ENCODE data around the gene KRT76. TPM values are rescaled to one million over a fixed set of nuclear protein-coding genes. Genes with fewer than 3 reads are reported as not detected.

The KRT76 gene
- total RNA-seq, 4 donors from 2014 or later, result not detected

DNA sequence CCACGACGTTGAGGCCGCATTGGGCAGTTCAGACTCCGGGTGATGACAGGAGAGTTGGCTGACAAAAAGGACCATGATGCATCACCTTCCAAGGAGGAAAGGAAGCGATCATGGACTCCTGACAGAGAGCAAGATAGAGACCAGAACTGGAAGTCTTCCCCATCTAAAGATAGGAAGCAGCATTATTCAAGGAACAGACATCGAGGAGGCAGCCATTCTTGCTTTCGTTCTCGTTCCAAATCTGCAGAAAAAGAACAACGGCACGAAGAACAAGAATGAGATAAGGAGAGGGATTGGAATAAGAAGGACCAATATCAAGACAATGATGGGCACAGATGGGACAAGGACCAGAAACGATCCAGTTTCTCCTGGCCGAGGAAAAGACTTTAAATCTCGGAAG, 46.8 kb downstream of the KRT76 start:
- Histone ChIP-seq H3K36me3 (no peaks in the 10 kb centered on the region), H3K27me3 (peaks cover 0 to 8% (median 5%) of the 10 kb centered on the region in 3 donors), H3K4me3 (no peak overlapping the region), H3K27ac (no peak overlapping the region), H3K9me3 (no peaks in the 10 kb centered on the region), H3K4me1 (no peaks in the 10 kb centered on the region)
- no peak for TF ChIP-seq POLR2A (IDR thresholded peaks at IDR 0.05)
- TF ChIP-seq, protein P1, sequence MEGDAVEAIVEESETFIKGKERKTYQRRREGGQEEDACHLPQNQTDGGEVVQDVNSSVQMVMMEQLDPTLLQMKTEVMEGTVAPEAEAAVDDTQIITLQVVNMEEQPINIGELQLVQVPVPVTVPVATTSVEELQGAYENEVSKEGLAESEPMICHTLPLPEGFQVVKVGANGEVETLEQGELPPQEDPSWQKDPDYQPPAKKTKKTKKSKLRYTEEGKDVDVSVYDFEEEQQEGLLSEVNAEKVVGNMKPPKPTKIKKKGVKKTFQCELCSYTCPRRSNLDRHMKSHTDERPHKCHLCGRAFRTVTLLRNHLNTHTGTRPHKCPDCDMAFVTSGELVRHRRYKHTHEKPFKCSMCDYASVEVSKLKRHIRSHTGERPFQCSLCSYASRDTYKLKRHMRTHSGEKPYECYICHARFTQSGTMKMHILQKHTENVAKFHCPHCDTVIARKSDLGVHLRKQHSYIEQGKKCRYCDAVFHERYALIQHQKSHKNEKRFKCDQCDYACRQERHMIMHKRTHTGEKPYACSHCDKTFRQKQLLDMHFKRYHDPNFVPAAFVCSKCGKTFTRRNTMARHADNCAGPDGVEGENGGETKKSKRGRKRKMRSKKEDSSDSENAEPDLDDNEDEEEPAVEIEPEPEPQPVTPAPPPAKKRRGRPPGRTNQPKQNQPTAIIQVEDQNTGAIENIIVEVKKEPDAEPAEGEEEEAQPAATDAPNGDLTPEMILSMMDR (IDR thresholded peaks at IDR 0.05 in 4 of 5, conservative IDR thresholded peaks at IDR 0.05 in 1 of 5), result no peak
- ATAC-seq, result no peak
- in situ Hi-C loops (cut with MboI; ENCODE audit: low sequenced_read_pairs in 4 of 4) (no loop called here), intact Hi-C loops (cut with DNase I; ENCODE audit: low total_unique reads) (no loop called here)
- DNase-seq, result no peak

DNA sequence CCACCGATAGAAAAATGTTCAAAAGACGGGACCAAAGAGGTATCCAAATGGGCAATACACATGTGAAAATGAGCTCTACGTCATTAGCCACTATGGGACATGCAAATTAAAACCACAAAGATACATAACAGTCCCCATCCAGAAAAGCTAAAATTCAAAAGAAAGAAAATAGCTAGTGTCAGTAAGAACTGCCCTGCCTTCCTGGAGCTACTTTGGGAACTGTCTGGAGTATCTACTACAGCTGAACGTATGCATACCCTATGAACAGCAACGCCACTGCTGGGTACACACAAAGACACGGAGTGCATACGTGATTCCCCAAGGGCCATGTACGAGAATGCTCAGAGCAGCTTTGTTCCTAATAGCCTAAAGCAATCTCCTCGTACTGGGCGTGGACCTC, 48.0 kb downstream of the KRT76 start:
- no peak for TF ChIP-seq POLR2A (IDR thresholded peaks at IDR 0.05)
- TF ChIP-seq, protein P1 (IDR thresholded peaks at IDR 0.05 in 4 of 5, conservative IDR thresholded peaks at IDR 0.05 in 1 of 5), result no peak
- no peak overlapping the region for H3K4me3 ChIP-seq
- intact Hi-C loops (cut with DNase I; ENCODE audit: low total_unique reads), result no loop called here
- in situ Hi-C loops (cut with MboI; ENCODE audit: low sequenced_read_pairs in 4 of 4), result no loop called here
- no peak for ATAC-seq
- no peak for DNase-seq
- H3K4me1 ChIP-seq, result no peaks in the 10 kb centered on the region
- no peaks in the 10 kb centered on the region for H3K36me3 ChIP-seq
- no peaks in the 10 kb centered on the region for H3K9me3 ChIP-seq
- no peak overlapping the region for H3K27ac ChIP-seq
- H3K27me3 ChIP-seq, result no peaks in the 10 kb centered on the region

DNA sequence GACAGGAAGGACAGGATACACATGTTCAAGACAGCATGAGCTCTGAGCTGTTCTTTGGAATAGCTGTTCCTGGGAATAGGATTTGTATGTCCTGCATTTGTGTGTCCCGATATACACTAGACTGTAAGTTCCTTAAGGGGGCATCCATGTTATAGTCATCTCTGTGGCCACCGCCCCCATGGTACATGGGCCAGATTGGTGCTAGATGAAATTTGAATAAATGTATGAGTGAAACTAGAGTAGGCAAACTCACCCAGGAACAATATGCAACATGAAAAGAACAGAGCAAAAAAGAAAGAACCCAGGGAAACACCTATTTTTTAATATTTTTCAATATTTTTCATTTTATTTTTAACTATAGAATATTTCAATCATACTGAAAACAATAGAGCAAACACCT, 48.8 kb downstream of the KRT76 start:
- intact Hi-C loops (cut with DNase I; ENCODE audit: low total_unique reads) (no loop called here), in situ Hi-C loops (cut with MboI; ENCODE audit: low sequenced_read_pairs in 4 of 4) (no loop called here)
- no peaks in the 10 kb centered on the region for H3K27me3 ChIP-seq
- no peaks in the 10 kb centered on the region for H3K9me3 ChIP-seq
- H3K36me3 ChIP-seq, result no peaks in the 10 kb centered on the region
- ATAC-seq (no peak), DNase-seq (no peak)
- no peaks in the 10 kb centered on the region for H3K4me1 ChIP-seq
- no peak overlapping the region for H3K4me3 ChIP-seq
- TF ChIP-seq, protein P1 (IDR thresholded peaks at IDR 0.05 in 4 of 5, conservative IDR thresholded peaks at IDR 0.05 in 1 of 5), result no peak
- TF ChIP-seq POLR2A (IDR thresholded peaks at IDR 0.05), result no peak
- H3K27ac ChIP-seq, result no peak overlapping the region

DNA sequence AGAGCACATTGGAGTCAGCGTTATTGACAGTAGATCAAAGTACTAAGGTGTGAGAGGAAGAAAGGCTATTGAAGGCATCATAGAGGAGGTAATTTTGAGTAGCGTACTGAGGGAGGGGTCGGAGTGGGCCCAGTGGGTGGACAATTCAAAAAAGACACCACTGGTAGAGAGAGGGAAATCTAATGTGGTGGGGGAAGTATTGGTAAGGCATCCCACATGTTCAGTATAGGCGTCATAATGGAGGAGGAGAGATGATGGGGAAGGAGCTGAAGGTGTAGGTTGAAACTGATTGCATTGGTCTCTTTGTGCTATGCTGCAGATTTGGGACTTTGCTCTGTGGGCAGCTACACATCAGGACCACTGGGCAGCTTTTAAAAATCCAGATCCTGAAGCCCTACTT, 50.1 kb downstream of the KRT76 start:
- TF ChIP-seq POLR2A (IDR thresholded peaks at IDR 0.05), result no peak
- TF ChIP-seq, protein P1 (IDR thresholded peaks at IDR 0.05 in 4 of 5, conservative IDR thresholded peaks at IDR 0.05 in 1 of 5), result no peak
- in situ Hi-C loops (cut with MboI; ENCODE audit: low sequenced_read_pairs in 4 of 4), result no loop called here
- H3K36me3 ChIP-seq, result no peaks in the 10 kb centered on the region

DNA sequence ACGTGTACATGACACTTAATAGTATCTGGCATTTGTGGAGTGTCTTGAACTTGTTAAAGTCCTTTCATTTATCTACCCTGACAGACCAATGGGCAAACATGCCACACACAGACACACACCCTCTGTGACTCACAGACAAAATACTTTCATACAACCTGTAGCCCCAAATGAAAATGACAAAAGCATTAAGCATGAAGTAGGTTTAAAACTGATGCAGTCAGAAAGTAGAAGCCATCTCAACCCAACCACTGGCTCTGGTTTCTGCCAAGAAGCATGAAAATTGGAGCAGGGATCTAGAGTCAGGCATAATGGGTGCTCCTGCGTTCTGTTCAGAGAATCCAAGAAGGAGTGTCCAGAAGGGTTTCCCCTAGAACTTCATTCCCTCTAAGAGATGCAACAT, 50.7 kb downstream of the KRT76 start:
- no peak for DNase-seq

More for the DNA sequence above, 50.1 kb downstream of the KRT76 start:
- Histone ChIP-seq H3K9me3 (no peaks in the 10 kb centered on the region), H3K27ac (no peak overlapping the region), H3K4me1 (no peaks in the 10 kb centered on the region), H3K4me3 (no peak overlapping the region), H3K27me3 (no peaks in the 10 kb centered on the region)
- ATAC-seq (no peak), DNase-seq (no peak)
- intact Hi-C loops (cut with DNase I; ENCODE audit: low total_unique reads), result no loop called here

More for the DNA sequence above, 50.7 kb downstream of the KRT76 start:
- Histone ChIP-seq H3K27ac (no peak overlapping the region), H3K4me1 (no peaks in the 10 kb centered on the region), H3K9me3 (no peaks in the 10 kb centered on the region), H3K36me3 (no peaks in the 10 kb centered on the region), H3K4me3 (no peak overlapping the region), H3K27me3 (no peaks in the 10 kb centered on the region)
- no peak for ATAC-seq
- intact Hi-C loops (cut with DNase I; ENCODE audit: low total_unique reads) (no loop called here), in situ Hi-C loops (cut with MboI; ENCODE audit: low sequenced_read_pairs in 4 of 4) (no loop called here)
- TF ChIP-seq, protein P1 (IDR thresholded peaks at IDR 0.05 in 4 of 5, conservative IDR thresholded peaks at IDR 0.05 in 1 of 5), result no peak
- TF ChIP-seq POLR2A (IDR thresholded peaks at IDR 0.05), result no peak

All from gastrocnemius medialis (tissue), 4 donors.